HG03103 (cell line): ENCODE measurements around the gene SLN.

ENCODE experiments used
- ATAC-seq: cut with Tn5 transposase; IDR thresholded peaks from one replicate; pipeline ENCODE4 v1.9.1; 2021; ENCODE audit warnings: low read depth; ENCODE audit not compliant: unreplicated experiment

Gene SLN

DNA sequence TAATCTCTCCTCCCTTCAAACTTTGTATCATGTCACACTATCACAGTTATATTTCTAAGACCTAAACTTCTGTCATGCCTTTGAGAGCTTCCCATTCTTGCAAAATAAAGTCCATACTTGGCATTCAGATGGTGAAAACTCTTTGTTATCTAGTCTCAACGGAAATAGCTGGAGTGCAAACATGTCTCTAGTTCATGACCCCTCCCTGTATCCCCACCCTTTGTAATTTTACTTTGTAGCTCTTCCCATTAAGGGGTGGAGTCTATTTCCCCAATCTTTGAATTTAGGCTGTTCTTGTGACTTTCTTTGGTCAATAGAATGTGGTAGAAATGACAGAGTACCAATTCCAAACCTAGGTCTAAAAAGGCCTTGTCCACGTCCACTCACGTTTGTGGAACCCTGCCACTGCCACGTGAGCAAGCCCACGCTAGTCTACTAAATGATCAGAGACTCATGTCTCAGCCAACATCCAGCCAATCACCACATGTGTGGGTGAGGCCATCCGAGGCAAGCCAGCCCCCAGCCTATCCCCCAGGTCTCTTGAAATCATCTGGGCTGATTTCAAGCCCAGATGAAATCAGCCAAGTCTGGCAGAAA lies 23.4 kb downstream of the SLN start:
- no peak for ATAC-seq

DNA sequence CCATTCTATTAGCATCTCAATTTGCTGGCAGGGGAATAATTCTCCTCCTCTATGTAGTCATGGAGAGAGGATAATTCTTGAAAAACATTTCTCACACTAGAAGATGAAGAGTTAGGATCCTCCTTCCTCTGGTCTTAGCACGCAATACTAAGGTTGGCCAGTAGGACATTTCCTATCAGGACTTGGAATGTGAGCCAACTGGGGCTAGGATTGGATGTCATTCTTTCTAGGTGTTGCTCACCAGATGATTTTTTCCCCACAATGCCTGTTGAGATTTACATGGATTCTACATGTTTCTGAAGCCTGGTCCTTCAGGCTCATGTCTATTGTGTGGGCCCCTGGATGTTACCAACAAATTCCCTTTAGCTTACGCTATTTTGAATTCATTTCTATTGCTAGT lies 28.0 kb downstream of the SLN start:
- no peak for ATAC-seq

DNA sequence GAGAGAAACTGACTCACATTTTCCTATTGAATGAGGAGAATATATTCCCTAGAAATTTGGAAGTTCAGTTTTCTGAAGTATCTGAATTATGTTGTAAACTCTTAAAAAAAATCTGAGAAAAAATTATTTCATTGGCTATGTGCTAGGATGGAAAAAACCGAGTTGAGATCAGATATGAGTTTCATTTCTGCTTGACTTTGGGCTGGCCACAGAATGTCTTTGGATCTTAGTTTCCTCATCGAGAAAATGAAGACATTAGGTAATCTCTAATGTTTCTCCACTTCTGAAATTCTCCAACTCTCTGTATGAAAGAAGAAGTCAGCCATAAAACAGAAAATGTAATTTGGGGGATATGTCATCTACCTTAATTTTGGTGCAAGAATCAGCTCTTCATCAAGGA lies 28.8 kb downstream of the SLN start:
- no peak for ATAC-seq

DNA sequence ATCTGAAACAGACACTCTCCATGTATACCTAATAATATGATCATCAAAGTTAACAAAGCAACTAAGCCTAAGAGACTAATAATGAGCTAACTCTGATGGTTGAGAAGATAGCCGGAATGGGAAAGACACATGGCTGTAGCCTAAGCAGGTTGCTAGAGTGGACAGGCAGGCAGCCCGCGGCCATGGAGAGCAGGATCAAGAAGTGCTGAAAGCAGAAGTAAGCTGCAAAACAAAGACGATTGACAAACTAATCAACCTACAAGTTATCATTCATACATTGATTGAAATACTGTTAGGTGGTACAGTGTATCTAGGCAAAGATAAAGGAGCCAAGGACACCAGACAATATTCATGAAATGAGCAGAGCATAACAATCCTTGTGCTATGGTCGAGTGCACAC lies 29.3 kb downstream of the SLN start:
- no peak for ATAC-seq

DNA sequence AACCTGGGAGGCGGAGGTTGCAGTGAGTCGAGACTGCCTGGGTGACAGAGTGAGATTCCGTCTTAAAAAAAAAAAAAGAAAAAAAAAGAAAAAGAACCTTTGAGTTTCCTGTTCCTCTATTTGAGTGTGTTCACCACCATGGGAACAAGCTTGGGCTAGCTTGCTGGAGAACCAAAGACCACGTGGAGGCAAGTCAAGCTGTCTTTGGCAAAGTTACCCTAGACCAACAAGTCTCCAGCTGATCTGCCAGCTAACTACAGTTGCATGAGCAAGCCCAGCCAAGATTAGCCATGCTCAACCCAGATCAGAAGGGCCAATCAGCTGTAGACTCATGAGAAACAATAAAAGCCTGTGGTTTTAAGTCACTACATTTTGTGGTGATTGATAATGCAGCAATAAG lies 29.7 kb downstream of the SLN start:
- ATAC-seq: no peak

DNA sequence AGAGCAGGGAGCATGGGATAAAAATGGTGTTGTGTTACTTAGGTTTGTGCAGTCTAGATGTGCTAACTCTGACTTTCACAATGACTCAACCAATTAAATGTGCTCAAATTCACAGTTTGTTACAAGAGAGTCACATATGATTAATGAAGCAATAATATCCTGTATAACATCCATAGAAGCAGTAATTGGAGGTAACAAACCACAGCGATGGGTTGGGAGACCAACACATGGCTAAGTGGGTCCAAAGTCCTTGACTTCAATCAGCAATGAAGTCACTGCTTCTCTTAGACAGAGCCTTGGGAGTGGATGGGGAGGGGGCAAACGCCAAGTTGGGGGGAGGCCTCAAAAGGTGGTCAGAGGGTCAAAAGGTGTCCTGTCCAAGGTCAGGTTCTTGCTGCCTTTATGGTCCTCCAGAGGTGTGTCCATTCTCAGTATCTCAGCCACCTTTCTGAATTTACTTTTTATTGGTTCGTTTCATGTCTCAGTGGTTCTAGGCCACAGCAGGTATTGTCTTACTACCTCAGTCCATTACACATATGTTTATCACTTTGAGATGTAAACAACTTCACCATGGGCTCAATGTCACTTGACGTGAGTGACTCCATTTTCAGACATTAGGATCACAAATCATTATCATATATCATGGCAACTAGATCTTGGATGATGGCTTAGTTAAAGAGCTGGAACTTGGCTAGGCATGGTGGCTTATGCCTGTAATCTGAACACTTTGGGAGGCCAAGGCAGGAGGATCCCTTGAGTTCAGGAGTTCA lies 32.4 kb downstream of the SLN start:
- no peak for ATAC-seq

DNA sequence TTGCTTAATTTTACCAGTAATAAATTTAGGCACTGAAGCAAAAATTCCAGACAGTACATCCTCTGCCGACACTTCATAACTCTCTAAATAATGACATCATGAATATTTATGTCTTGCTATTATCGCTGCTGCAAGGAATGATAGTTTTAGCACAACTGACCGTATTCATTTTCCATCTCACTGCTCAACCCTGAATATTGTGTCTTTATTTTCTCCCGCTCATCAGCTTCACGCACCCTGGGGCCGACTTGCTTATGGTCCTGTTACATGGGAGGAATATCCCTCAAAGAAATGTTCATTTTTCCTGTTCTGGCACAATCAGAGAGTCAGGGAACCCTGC lies 33.3 kb downstream of the SLN start:
- no peak for ATAC-seq

DNA sequence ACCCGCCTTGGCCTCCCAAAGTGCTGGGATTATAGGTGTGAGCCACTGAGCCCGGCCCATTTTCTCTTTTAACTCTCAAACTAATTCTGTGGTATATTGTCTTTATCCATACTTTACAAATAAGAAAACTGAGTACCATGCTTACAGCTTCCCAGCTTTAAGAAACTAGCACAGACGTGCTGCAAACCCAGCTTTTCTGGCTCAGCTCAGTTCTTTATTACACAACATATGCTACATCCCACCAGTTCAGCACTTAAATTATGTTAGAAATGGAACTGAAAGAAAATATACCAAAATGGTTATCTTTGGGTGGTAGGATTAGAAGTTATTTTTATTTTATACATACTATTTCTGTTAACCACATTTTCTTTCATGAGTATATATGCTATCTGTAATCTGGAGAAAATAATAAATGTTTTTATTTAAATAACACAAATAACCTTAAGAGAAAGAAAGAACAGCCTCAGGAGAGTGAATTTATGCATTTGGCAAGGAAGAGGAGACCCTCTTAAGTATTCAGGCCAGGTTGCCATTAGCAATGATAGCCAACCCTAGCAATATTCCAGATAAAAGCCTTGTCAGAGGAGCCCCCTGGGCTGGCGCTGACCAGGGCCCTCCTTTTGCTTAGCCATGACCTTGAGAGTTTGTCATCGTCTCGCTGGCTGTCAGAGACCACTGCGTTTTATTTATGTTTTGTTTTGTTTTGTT lies 33.8 kb downstream of the SLN start:
- no peak for ATAC-seq

DNA sequence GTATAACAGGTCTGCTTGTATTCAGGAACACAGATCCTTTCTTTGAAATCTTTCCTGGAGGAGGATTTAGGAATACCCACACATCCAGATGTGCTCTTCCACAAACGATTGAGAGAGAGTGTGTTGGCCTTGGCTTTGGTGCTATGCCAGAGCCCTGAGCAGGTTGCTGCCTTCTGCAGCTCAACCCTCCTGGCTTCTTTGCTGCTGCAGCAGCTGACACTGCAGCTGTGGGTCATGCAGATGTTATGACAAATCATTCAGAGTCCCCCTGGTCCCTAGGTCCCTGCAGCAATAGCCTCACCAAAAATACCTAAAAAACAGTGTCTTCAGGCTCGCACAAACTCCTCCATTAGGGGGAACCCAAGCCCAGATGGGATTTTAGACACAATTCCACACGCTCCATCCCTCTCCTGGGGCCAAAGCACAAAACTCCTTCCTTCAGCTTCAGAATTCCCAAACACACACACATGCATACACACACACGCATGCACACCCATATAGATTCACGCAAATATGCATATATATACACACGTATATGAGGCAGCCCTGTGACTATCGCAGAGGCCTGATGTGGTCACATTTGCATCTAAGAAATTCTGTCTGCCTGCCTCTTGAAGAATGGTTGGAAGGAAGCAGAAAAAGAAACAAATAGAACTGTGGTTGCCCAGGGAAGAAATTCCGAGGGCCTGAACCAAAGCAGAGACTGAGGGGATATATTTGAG lies 35.4 kb downstream of the SLN start:
- no peak for ATAC-seq

DNA sequence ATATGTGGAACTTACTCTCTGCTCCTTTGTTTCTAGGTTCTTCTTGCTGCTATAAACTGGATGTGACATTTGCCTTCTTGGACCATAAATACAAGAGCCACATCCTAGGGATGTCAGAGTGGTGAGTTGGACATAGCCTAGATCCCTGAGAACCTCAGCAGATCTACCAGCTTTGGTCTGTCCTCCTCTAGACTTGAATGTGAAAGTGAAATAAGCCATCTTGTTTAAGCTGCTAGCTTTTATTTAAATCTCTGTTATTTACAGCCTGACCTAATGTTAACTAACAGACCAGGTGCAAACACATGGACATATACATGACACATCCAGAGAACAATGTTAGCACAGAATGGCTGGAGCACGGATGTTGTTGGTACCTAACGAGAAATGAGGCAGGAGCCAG lies 36.0 kb downstream of the SLN start:
- ATAC-seq: no peak

DNA sequence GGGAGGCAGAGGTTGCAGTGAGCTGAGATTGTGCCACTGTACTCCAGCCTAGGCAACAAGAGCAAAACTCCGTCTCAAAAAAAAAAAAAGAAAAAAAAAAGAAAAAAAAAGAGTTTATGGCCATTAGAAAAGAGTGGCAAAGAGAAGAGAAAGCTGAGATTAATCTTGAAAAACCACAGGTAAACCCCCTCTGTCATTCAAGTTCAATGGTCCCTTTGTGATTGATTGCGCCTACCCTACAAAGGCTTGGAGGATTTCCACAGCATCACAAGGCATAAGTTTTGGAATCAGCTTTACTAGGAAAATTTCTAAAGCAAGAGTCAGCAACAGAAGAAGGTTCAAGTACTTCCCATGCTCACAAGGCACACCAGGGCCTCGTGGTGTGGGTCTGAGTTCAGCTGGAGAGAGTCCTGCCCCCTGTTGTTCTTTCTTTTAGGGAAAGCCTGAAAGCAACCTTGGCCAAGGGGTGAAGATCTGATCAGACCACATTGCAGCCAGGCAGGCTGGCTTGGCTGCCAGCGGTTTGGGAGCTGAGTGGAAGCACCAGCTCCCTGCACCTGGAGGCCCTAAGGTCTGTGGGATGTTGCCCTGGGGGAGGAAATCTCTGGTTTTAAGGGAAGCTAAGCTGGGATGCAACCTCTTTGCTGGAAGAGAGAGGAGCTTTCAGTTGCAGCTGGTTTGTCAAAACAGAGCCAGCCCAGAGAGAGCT lies 41.8 kb downstream of the SLN start:
- no peak for ATAC-seq

DNA sequence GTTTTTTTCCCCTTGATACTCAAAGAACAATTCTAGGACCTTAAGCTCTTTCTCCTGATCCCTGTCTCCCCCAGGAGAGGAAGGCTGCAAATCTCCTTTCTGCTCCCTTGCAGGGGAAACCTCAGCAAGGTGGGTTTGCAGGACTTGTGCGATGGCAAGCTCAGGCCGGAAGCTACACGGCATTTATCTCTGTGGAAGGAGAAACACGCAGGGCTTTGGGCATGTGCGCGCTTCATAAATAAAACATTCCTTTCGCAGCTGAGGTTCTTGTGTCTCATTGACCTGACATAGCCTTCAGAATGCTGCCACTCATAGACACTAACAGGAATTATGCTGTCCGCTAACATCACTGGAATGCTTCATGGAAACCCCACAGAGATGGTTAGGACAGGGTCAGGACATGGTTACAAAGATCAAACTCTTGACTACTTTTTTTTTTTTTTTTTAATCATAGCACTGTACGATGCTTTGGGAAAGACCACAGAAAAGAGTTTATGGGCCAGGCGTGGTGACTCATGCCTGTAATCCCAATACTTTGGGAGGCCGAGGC lies 42.6 kb downstream of the SLN start:
- ATAC-seq: no peak

DNA sequence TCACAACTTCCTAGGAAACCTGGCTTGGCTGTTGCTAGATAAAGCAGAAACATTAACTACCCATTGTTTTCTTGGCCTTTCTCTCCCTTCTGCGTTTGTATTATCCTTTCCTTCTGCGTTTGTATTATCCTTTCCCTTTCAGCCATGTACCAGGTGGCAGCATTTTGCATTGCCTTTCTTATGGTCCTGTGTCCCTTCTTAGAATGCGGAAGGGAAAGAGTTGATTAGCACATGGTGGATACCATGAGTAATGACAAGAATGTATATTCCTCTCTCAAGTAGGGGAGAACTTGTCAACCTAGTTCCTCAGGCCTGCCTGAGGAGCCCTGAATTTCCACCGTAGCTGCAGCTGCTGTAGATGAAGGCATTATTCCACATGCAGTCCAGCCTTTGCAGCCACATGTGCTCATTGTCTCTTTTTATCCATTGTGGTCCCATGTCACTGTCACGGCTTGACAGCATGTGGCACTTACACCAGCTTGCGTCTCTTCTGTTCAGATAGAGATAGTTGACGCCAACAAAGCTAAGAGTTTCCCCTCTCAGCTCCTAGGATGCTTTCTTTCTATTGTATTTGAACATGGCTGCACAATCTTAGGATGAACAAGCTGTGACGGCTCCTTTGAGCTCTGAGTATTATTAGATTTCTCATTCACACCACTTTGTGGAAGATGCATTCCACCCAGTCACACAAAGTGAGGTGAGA lies 44.8 kb downstream of the SLN start:
- ATAC-seq: no peak

DNA sequence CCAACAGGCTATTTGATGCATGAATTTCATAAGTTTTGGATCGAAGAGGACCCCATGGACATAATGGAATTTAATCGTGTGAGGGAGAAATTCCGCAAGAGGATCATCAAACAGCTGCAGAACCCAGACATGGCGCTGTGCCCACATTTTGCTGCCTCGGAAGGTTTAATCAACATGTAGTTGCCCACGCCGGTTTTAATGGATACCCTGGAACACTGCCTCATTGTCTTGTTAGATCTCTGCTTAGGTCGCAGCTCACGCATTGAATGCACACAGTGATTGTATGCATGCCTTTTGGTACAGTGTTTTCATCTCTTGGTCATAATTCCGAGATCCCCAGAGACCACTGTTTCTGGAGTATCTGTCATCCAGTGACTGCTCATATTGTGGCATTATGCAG lies 46.8 kb downstream of the SLN start:
- ATAC-seq: no peak

DNA sequence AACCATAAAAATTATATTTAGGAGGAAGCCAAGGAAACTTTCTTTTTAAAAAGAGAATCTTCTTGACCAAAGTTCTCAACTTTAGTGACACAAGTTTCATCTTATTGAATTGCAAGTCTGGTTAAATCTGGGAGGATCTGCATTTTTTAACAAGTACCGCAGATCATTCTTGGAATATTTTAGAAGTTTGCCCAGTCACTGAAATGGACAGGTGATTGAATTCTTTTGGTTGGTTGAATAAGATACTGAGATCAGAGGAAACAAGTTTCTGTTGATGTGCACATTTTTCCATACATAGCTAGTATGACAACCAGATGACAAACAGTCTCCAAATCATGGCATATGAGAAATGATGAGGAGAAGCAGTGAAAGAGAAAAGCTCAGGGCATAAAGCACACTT lies 50.2 kb downstream of the SLN start:
- ATAC-seq: no peak

DNA sequence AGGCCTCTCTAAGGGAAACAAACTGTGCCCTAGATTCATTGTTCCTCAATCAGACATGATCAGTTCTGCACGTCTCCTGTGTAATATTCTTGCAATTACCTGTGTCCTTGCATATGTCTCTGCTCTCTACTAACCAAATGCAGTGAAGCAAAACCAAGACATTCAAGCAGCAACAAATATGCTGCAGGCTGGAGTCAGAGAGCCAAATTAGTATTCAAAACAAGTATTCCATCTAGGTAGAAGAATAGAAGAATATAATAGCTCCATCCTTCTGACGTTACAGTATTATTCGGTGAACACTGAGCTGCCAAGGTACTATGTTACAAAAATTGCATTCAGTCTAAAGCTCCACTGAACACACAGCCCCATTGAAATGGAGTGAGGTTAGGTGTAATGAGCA lies 51.8 kb downstream of the SLN start:
- ATAC-seq: no peak

DNA sequence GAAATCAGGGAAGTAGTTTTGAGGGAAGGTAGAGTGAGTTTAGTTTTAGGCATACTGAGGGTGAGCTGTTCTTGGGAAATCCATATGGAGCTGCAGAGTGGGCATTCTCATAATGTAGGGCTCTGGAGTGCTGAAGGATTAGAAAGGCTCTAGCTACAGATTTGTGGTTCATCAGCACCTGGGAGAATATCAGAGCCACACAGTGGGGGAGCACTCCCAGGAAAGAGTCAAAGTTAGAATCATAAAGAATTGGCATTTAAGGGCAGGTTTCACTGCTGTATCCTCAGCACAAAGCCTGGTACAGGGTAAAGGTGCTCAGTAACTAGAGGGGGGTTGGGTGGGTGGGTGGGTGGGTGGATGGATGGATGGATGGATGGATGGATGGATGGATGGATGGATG lies 52.5 kb downstream of the SLN start:
- ATAC-seq: no peak
